ENCODE results near the gene NOTCH4. TPM values are rescaled to one million over a fixed set of nuclear protein-coding genes. Genes with fewer than 3 reads are reported as not detected.
"Not testable (repeated sequence)": the region's sequence is repeated elsewhere in the genome, so short reads cannot be mapped to it uniquely, and the experiment has no call there.

NOTCH4 gene
- total RNA-seq, 1 donor from 2014 or later, result 1.4 TPM

DNA sequence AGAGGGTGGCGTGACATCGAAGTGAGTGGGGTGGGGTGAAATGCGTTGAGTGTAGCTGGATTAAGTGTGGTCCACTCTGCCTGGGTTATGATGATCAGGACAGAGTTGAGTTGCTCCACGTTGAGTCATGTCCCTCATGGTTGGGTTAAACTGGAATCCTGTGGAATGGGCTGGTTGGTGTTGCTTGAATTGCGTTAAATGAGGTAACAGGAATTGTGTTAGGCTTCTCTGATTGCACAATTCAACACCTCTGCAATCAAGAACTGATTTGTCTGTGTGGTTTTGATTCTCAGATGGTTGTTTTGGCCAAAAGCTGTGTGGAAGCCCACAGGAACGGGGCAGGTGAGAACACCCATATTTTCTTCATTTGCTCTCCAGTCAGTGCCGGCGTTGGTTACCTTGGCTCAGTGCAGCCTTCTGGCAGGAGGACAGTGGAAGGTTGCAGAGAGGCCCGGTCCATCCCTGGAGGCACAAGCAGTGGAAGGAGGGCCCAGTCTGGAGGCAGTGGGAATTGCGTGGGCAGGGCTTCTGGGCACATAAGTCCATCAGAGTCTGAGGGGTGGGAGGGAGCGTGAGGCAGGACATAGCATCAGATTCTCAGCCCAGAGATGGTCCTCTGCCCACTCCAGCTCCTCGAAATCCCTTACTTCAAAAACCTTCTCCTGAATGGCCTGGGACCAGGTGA, 11.6 kb downstream of the NOTCH4 start:
- Mint-ChIP-seq H3K36me3 (ENCODE audit: low read depth) (no peaks in the 10 kb centered on the region), H3K27ac (ENCODE audit: unreplicated experiment) (no peak overlapping the region), H3K4me1 (ENCODE audit: low read depth) (no peaks in the 10 kb centered on the region), H3K9me3 (ENCODE audit: low read depth) (no peaks in the 10 kb centered on the region), H3K4me3 (ENCODE audit: unreplicated experiment) (no peak overlapping the region), H3K27me3 (ENCODE audit: low read depth) (peaks cover 19% of the 10 kb centered on the region)
- DNase-seq (ENCODE audit: low spot score), result no peak
- TF ChIP-seq, protein P1, sequence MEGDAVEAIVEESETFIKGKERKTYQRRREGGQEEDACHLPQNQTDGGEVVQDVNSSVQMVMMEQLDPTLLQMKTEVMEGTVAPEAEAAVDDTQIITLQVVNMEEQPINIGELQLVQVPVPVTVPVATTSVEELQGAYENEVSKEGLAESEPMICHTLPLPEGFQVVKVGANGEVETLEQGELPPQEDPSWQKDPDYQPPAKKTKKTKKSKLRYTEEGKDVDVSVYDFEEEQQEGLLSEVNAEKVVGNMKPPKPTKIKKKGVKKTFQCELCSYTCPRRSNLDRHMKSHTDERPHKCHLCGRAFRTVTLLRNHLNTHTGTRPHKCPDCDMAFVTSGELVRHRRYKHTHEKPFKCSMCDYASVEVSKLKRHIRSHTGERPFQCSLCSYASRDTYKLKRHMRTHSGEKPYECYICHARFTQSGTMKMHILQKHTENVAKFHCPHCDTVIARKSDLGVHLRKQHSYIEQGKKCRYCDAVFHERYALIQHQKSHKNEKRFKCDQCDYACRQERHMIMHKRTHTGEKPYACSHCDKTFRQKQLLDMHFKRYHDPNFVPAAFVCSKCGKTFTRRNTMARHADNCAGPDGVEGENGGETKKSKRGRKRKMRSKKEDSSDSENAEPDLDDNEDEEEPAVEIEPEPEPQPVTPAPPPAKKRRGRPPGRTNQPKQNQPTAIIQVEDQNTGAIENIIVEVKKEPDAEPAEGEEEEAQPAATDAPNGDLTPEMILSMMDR (IDR thresholded peaks at IDR 0.05), result no peak

DNA sequence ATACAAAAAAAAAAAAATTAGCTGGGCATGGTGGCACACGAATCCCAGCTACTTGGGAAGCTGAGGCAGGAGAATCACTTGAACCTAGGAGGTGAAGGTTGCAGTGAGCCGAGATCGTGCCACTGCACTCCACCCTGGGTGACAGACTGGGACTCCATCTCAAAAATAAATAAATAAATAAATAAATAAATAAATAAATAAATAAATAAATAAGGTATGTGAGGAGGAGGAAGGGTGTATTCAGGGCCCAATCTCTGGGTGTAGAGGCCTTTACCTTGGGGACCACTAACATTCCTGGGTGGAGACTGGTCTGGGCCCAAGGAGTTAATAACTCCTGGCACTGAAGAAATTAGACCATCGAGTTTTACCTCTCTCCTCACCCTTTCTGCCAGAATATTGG, 12.4 kb downstream of the NOTCH4 start:
- H3K27ac Mint-ChIP-seq (ENCODE audit: unreplicated experiment), result not testable (repeated sequence)

DNA sequence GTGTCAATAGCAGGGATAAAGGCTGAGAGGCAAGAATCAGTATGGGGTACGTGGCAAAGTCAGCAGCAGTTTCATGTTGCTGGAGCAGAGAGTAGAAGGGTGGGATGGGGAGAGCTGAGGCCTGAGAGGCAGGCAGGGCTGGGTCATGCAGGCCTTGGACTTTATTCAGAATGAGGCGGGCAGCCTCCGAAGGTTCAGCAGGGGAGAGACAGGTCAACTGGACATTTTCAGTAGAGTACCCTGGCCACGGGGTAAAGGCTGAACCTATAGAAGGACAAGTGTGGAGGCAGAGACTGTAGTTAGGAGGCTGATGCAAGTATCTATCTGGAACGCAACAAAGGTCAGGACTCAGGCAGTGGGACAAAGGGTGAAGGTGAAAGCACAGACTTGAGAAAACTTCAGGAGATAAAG, 13.7 kb downstream of the NOTCH4 start:
- peaks cover 6% of the 10 kb centered on the region for H3K9me3 Mint-ChIP-seq (ENCODE audit: low read depth)
- H3K27ac Mint-ChIP-seq (ENCODE audit: unreplicated experiment), result no peak overlapping the region
- TF ChIP-seq, protein P1 (IDR thresholded peaks at IDR 0.05), result no peak
- no peak for DNase-seq (ENCODE audit: low spot score)
- H3K36me3 Mint-ChIP-seq (ENCODE audit: low read depth), result no peaks in the 10 kb centered on the region
- H3K4me1 Mint-ChIP-seq (ENCODE audit: low read depth), result no peaks in the 10 kb centered on the region
- H3K4me3 Mint-ChIP-seq (ENCODE audit: unreplicated experiment), result no peak overlapping the region
- H3K27me3 Mint-ChIP-seq (ENCODE audit: low read depth), result peaks cover 12% of the 10 kb centered on the region

More for the DNA sequence above, 12.4 kb downstream of the NOTCH4 start:
- H3K36me3 Mint-ChIP-seq (ENCODE audit: low read depth); H3K4me1 Mint-ChIP-seq (ENCODE audit: low read depth); DNase-seq (ENCODE audit: low spot score); H3K4me3 Mint-ChIP-seq (ENCODE audit: unreplicated experiment); H3K9me3 Mint-ChIP-seq (ENCODE audit: low read depth): not testable (repeated sequence)
- H3K27me3 Mint-ChIP-seq (ENCODE audit: low read depth), result peaks cover 16% of the 10 kb centered on the region

DNA sequence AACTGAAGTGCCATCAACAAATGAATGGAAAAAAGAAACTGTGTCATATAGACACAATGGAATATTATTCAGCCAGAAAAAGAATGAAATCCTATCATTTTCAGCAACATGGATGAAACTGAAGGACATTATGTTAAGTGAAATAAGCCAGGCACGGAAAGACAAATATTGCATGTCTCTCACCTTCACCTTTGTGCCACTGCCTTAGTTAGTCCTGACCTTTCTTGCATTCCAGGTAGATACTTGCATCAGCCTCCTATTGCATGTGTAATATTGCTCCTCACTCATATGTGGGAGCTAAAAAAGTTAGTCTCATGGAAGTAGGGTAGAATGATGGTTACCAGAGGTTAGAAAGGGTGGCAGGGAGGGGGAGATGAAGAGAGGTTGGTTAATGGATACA, 14.9 kb downstream of the NOTCH4 start:
- Mint-ChIP-seq H3K4me1 (ENCODE audit: low read depth) (no peaks in the 10 kb centered on the region), H3K36me3 (ENCODE audit: low read depth) (no peaks in the 10 kb centered on the region), H3K27me3 (ENCODE audit: low read depth) (peaks cover 14% of the 10 kb centered on the region), H3K27ac (ENCODE audit: unreplicated experiment) (no peak overlapping the region), H3K4me3 (ENCODE audit: unreplicated experiment) (no peak overlapping the region), H3K9me3 (ENCODE audit: low read depth) (peaks cover 6% of the 10 kb centered on the region)
- TF ChIP-seq, protein P1 (IDR thresholded peaks at IDR 0.05), result no peak
- no peak for DNase-seq (ENCODE audit: low spot score)

DNA sequence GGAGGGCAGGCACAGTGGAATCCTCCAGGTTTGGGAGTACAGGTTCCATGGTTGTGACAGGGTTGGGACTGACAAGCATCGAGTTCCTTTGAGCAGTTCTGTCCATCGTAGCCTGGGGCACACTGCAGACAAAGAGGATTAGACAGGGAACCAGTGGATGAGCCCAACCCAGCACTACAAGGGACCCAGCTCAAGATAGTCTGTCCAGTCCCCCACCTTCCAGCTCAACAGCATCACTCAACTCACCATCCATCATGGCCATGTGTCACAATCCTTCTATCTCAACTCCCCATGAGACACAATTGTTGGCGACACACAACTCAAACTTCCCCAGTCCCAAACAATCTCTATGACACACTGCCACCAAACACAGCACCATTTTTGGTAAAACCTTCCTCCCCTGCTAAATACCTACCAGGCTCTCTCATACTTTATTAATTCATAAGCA, 19.6 kb downstream of the NOTCH4 start:
- TF ChIP-seq, protein P1 (IDR thresholded peaks at IDR 0.05), result no peak
- Mint-ChIP-seq H3K36me3 (ENCODE audit: low read depth) (no peaks in the 10 kb centered on the region), H3K4me1 (ENCODE audit: low read depth) (peaks cover 7% of the 10 kb centered on the region), H3K27ac (ENCODE audit: unreplicated experiment) (no peak overlapping the region), H3K9me3 (ENCODE audit: low read depth) (peaks cover 6% of the 10 kb centered on the region), H3K27me3 (ENCODE audit: low read depth) (peaks cover 14% of the 10 kb centered on the region), H3K4me3 (ENCODE audit: unreplicated experiment) (no peak overlapping the region)
- DNase-seq (ENCODE audit: low spot score), result no peak
